PC-9 (cell line): Measurements from ENCODE around the gene TSPAN33. TPM values are rescaled to one million over a fixed set of nuclear protein-coding genes. Genes with fewer than 3 reads are reported as not detected.

ENCODE experiments used
- BruUV-seq: library from RNA; stranded (reverse); fragments of 400-500 nt; replicated peaks from 2 replicates; lab custom pipeline; 2021; lab: Mats Ljungman, UMichigan
- CTCF ChIA-PET: fragments of 300-600 bp; sonication (Branson Sonifier 250); formaldehyde crosslinking; loops from one replicate; lab custom pipeline; 2022; ENCODE audit warnings: antibody characterized with exemption; lab: Charles Lee
- POLR2A ChIA-PET: fragments of 300-600 bp; sonication (Branson Sonifier 250); formaldehyde crosslinking; loops from one replicate; lab custom pipeline; 2022; ENCODE audit warnings: antibody characterized with exemption; ENCODE audit not compliant: unreplicated experiment; lab: Charles Lee
- DNase-seq, 2 experiments: peaks; one replicate each; pipeline versions ENCODE4 v3.0.0 to v3.0.0-alpha.2; 2015 to 2022; ENCODE audit warnings: mixed read lengths in 1 of 2
- H2AFZ ChIP-seq: fragments of 200-600 bp; sonication (generic); 2 replicates; pipeline ENCODE4 v1.8.1; 2017; ENCODE audit warnings: antibody characterized with exemption
- H3F3A ChIP-seq: fragments of 200-600 bp; sonication (generic); 2 replicates; pipeline ENCODE4 v1.8.1; 2017; ENCODE audit warnings: antibody characterized with exemption, mild to moderate bottlenecking, low read depth; ENCODE audit not compliant: insufficient read depth
- H3K27ac ChIP-seq: fragments of 200-600 bp; sonication (generic); 2 replicates; pipeline ENCODE4 v1.6.1; 2016; ENCODE audit warnings: mixed run types
- H3K27me3 ChIP-seq: fragments of 200-600 bp; sonication (generic); 2 replicates; pipeline ENCODE4 v1.6.1; 2016; ENCODE audit warnings: low read depth, mixed run types; ENCODE audit not compliant: insufficient read depth
- H3K36me3 ChIP-seq: fragments of 200-600 bp; sonication (generic); 2 replicates; pipeline ENCODE4 v1.6.1; 2016; ENCODE audit warnings: low read depth, mixed run types
- H3K4me1 ChIP-seq: fragments of 200-600 bp; sonication (generic); replicated peaks from 2 replicates; pipeline ENCODE4 v1.6.1; 2016; ENCODE audit warnings: mixed run types; ENCODE audit not compliant: insufficient read depth
- H3K4me2 ChIP-seq: fragments of 200-600 bp; sonication (generic); 2 replicates; pipeline ENCODE4 v1.6.1; 2017; ENCODE audit warnings: mixed run types
- H3K4me3 ChIP-seq: fragments of 200-600 bp; sonication (generic); 2 replicates; pipeline ENCODE4 v1.6.1; 2016; ENCODE audit warnings: mixed run types
- H3K79me2 ChIP-seq: fragments of 200-600 bp; sonication (generic); 2 replicates; pipeline ENCODE4 v1.6.1; 2017; ENCODE audit warnings: low read depth, mixed run types
- H3K9me2 ChIP-seq: fragments of 200-600 bp; sonication (generic); 2 replicates; pipeline ENCODE4 v1.8.1; 2017; ENCODE audit warnings: mild to moderate bottlenecking; ENCODE audit not compliant: insufficient read depth
- H3K9me3 ChIP-seq: fragments of 200-600 bp; sonication (generic); 2 replicates; pipeline ENCODE4 v1.8.1; 2016; ENCODE audit warnings: low read depth; ENCODE audit not compliant: insufficient read depth
- H4K20me1 ChIP-seq: fragments of 200-600 bp; sonication (generic); 2 replicates; pipeline ENCODE4 v1.8.1; 2017; ENCODE audit not compliant: insufficient read depth
- EZH2 ChIP-seq: fragments of 200-600 bp; sonication (generic); IDR thresholded peaks from 2 replicates; pipeline ENCODE4 v1.8.0; 2017; ENCODE audit warnings: antibody characterized with exemption, low read depth
- intact Hi-C: fragments of 100-400 bp; cut with micrococcal nuclease; formaldehyde crosslinking; loops from one replicate; pipeline ENCODE4 v1.10.0; 2022; ENCODE audit not compliant: unreplicated experiment
- total RNA-seq: library from RNA; stranded (reverse); gene quantifications from 2 replicates; pipeline ENCODE4 v1.2.3, GENCODE V29; 2021
- TF ChIP-seq, protein P1 (sequence below): fragments of 200-600 bp; sonication (generic); conservative IDR thresholded peaks from 2 replicates; pipeline ENCODE4 v1.6.1; 2017; ENCODE audit warnings: mixed run types, antibody characterized with exemption, mild to moderate bottlenecking, moderate library complexity

Gene TSPAN33
- total RNA-seq, 1 experiment from 2014 or later, result 5.8 TPM

DNA sequence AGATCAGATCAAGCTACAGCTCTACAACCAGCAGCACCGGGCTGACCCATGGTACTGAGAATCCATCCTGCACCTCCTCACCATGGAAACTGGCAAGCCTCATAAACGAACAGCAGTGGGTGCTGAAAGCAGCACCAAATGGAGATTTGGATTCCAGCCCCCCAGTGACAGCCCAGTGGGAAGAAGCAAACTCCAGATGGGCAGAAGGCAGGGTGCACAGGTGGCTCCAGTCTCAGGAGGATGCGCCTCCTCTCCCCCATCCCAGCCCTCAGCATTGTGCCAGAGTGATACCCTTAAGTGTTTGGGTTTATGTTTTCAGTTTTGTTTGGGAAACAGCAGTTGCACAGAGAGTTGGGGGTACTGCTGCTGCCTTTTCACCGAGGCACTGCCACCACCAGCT, 23.3 kb downstream of the TSPAN33 start:
- H3K79me2 ChIP-seq, result no peaks in the 10 kb centered on the region
- H3K27me3 ChIP-seq, result no peaks in the 10 kb centered on the region
- no peak overlapping the region for H3K4me3 ChIP-seq
- H3K9me2 ChIP-seq, result no peaks in the 10 kb centered on the region
- no peak overlapping the region for H2AFZ ChIP-seq
- no peaks in the 10 kb centered on the region for H3K9me3 ChIP-seq
- TF ChIP-seq, protein P1, sequence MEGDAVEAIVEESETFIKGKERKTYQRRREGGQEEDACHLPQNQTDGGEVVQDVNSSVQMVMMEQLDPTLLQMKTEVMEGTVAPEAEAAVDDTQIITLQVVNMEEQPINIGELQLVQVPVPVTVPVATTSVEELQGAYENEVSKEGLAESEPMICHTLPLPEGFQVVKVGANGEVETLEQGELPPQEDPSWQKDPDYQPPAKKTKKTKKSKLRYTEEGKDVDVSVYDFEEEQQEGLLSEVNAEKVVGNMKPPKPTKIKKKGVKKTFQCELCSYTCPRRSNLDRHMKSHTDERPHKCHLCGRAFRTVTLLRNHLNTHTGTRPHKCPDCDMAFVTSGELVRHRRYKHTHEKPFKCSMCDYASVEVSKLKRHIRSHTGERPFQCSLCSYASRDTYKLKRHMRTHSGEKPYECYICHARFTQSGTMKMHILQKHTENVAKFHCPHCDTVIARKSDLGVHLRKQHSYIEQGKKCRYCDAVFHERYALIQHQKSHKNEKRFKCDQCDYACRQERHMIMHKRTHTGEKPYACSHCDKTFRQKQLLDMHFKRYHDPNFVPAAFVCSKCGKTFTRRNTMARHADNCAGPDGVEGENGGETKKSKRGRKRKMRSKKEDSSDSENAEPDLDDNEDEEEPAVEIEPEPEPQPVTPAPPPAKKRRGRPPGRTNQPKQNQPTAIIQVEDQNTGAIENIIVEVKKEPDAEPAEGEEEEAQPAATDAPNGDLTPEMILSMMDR, result no peak
- no peak for TF ChIP-seq EZH2
- intact Hi-C loops, result no loop called here
- no peak overlapping the region for H3K27ac ChIP-seq
- no peaks in the 10 kb centered on the region for H4K20me1 ChIP-seq
- CTCF ChIA-PET, result no interaction called here
- DNase-seq, result no peak
- BruUV-seq, result no TSS peak
- POLR2A ChIA-PET, result no interaction called here
- H3K4me2 ChIP-seq, result no peak overlapping the region
- no peaks in the 10 kb centered on the region for H3K4me1 ChIP-seq
- no peaks in the 10 kb centered on the region for H3F3A ChIP-seq
- no peaks in the 10 kb centered on the region for H3K36me3 ChIP-seq

DNA sequence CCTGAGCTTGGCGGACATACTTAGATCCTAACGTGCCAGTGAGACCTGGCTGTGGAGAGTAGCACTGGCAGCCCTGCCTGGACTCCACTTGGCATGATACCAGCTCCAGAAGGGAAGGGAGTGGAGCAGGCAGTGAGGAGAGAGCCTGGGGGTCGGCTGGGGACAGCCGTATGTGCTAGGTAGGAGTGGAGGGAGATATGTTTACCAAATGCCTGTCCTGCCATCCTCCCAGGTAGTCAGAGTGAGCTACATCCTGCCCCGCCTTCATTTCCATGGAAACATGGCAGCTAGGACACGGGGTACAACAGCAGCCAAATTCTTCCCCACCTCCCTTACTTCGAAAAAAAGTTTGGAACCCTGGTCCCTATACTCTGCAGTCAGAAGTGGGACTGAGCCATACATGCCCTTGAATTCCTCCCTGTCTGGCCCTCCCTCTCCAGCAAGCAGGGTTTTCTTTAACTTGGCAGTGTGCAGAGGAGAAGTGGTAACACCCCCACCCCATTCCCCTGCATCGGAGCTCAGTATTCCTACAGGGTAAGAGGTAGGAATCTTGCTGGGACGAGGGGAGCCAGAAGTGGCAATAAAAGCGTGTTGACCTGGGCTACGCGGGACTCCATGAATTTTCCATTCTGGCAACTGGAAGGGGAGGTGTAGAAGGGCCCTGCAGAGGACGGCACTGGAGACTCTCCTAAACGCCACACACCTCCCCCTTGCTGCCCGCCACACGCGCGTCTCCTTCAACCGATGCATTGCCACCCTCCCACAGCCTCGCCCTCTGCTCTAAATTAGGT, 23.9 kb downstream of the TSPAN33 start:
- no peaks in the 10 kb centered on the region for H4K20me1 ChIP-seq
- CTCF ChIA-PET, result no interaction called here
- TF ChIP-seq, protein P1, result no peak
- TF ChIP-seq EZH2, result no peak
- no peak for DNase-seq
- H3F3A ChIP-seq, result no peaks in the 10 kb centered on the region
- no peaks in the 10 kb centered on the region for H3K79me2 ChIP-seq
- no peaks in the 10 kb centered on the region for H3K4me1 ChIP-seq
- intact Hi-C loops, result no loop called here
- H3K4me2 ChIP-seq, result no peak overlapping the region
- no peaks in the 10 kb centered on the region for H3K27me3 ChIP-seq
- no peak overlapping the region for H2AFZ ChIP-seq
- H3K27ac ChIP-seq, result no peak overlapping the region
- H3K9me2 ChIP-seq, result no peaks in the 10 kb centered on the region
- no peaks in the 10 kb centered on the region for H3K9me3 ChIP-seq
- no peak overlapping the region for H3K4me3 ChIP-seq
- POLR2A ChIA-PET, result interaction anchor here (0.6 kb wide), 1 partner anchor 791 kb away, joined by 3 read pairs; no protein-coding TSS in a partner anchor
- no TSS peak for BruUV-seq
- no peaks in the 10 kb centered on the region for H3K36me3 ChIP-seq

DNA sequence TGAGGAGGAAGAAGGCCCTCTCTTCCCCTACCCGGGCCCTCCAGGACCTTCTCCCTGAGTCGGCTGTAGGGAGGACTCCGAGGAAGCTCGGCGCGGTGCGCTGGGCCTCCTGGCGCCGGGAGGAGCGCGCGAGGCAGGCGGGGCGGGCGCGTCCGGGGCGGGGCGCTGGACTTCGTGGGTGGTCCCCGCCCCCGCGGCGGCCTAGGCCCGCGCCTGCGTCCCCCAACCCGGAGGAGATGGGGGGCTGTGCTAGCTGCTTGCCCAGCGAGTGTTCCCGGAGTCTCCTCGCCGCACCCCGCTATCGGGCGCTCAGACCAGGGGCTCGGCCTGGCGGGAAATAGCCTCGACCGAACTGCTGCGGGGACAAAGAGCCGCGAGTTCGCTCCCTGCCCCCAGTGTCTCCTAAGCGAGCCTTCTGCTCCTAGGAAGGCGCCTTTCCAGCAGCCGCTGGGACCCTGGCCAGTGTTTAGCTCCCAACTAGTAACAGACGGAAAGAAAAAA, 24.7 kb downstream of the TSPAN33 start:
- Histone ChIP-seq H2AFZ (no peak overlapping the region), H3K36me3 (no peaks in the 10 kb centered on the region), H3K4me2 (peak overlapping the region; percentile 40; the same call in 1 of the 2 replicates), H3K9me3 (no peaks in the 10 kb centered on the region), H3K27ac (no peak overlapping the region), H3K4me3 (peak overlapping the region; percentile 35; the same call in 1 of the 2 replicates), H3K79me2 (no peaks in the 10 kb centered on the region), H4K20me1 (no peaks in the 10 kb centered on the region), H3F3A (no peaks in the 10 kb centered on the region), H3K4me1 (no peaks in the 10 kb centered on the region), H3K9me2 (no peaks in the 10 kb centered on the region), H3K27me3 (no peaks in the 10 kb centered on the region)
- intact Hi-C loops, result no loop called here
- peak in 1 of 2 experiments; percentile 21 for DNase-seq
- BruUV-seq, result no TSS peak
- CTCF ChIA-PET, result no interaction called here
- POLR2A ChIA-PET, result interaction anchor here (0.6 kb wide), 1 partner anchor 790 kb away, joined by 3 read pairs; no protein-coding TSS in a partner anchor
- TF ChIP-seq, protein P1, result no peak
- TF ChIP-seq EZH2, result no peak
